Measurements from ENCODE around the gene UPF3B. TPM values are rescaled to one million over a fixed set of nuclear protein-coding genes. Genes with fewer than 3 reads are reported as not detected.

UPF3B gene
- total and polyA plus RNA-seq, 7 donors, result 6.5 to 13.2 (median 10.7) TPM

GRCh38 chrX:119878740-119879139, 26.0 kb upstream of the UPF3B start:
- Histone ChIP-seq H3K27ac (no peak overlapping the region), H3K27me3 (no peaks in the 10 kb centered on the region), H3K4me1 (no peaks in the 10 kb centered on the region), H3K36me3 (peaks cover 0 to 25% (median 3%) of the 10 kb centered on the region in 4 donors), H3K9me3 (no peaks in the 10 kb centered on the region), H3K4me3 (no peak overlapping the region)
- no peak for DNase-seq
- TF ChIP-seq EP300 (IDR thresholded peaks at IDR 0.05) (no peak), POLR2A (IDR thresholded peaks at IDR 0.05) (no peak), POLR2AphosphoS5 (IDR thresholded peaks at IDR 0.05) (no peak), CTCF (IDR thresholded peaks at IDR 0.05) (no peak)
- 66 to 73% methylated on average over 2 of the region's 2 CpGs for WGBS, 2 donors
- intact Hi-C loops (cut with DNase I), result loop anchor here (10.0 kb wide), 1 partner anchor 184 kb away; the partner anchor contains the start of gene SEPTIN6

- Histone ChIP-seq H3K36me3 (peaks cover 0 to 20% (median 3%) of the 10 kb centered on the region in 4 donors), H3K27me3 (no peaks in the 10 kb centered on the region), H3K4me3 (peak within 1 kb of the TSS; percentile 38 to 65 (median 61)), H3K4me1 (peaks cover 0 to 17% (median 7%) of the 10 kb centered on the region in 4 donors), H3K9me3 (no peaks in the 10 kb centered on the region), H3K27ac (peak within 1 kb of the TSS; percentile 91 to 96 (median 94))
- intact Hi-C loops (cut with DNase I), result loop anchor here (2.0 to 10.0 kb wide), 3 partner anchors 19 to 177 kb away; partner anchors contain the start of genes RPL39, SEPTIN6 and UPF3B
- DNase-seq, result peak; percentile 92
- WGBS, 2 donors, result 0% methylated on average over 62 of the region's 62 CpGs
- TF ChIP-seq POLR2A (IDR thresholded peaks at IDR 0.05) (peak; percentile 67 to 76), POLR2AphosphoS5 (IDR thresholded peaks at IDR 0.05) (peak; percentile 80 to 91 (median 88)), CTCF (IDR thresholded peaks at IDR 0.05) (no peak), EP300 (IDR thresholded peaks at IDR 0.05) (peak in 1 of 4 donors; percentile 34)
Observed at GRCh38 chrX:119871599-119872395, 19.0 kb upstream of the UPF3B start, which contains the start of the genes NDUFA1 and RNF113A. NDUFA1 (plus strand) TSS chrX:119871832; CDS start chrX:119871912, 80 bp downstream. RNF113A (minus strand) TSS chrX:119871733; CDS start chrX:119871613, 120 bp downstream.

- no peak for DNase-seq
- intact Hi-C loops (cut with DNase I), result loop anchor here (2.0 to 10.0 kb wide), 2 partner anchors 18 to 176 kb away; partner anchors contain the start of genes SEPTIN6 and UPF3B
- no peak for TF ChIP-seq CTCF (IDR thresholded peaks at IDR 0.05)
Observed at GRCh38 chrX:119871245-119871598, 18.5 kb upstream of the UPF3B start.

GRCh38 chrX:119870626-119871131, 17.9 kb upstream of the UPF3B start:
- peaks cover 0 to 9% (median under 1%) of the 10 kb centered on the region in 4 donors for H3K36me3 ChIP-seq
- peak overlapping the region; percentile 38 to 65 (median 61) for H3K4me3 ChIP-seq
- peak overlapping the region; percentile 91 to 96 (median 94) for H3K27ac ChIP-seq
- intact Hi-C loops (cut with DNase I), result loop anchor here (2.0 to 10.0 kb wide), 2 partner anchors 18 to 176 kb away; partner anchors contain the start of genes SEPTIN6 and UPF3B
- peaks cover 0 to 17% (median 7%) of the 10 kb centered on the region in 4 donors for H3K4me1 ChIP-seq
- H3K9me3 ChIP-seq, result no peaks in the 10 kb centered on the region
- no peaks in the 10 kb centered on the region for H3K27me3 ChIP-seq
- no peak for TF ChIP-seq POLR2A (IDR thresholded peaks at IDR 0.05)
- TF ChIP-seq EP300 (IDR thresholded peaks at IDR 0.05), result no peak
- TF ChIP-seq POLR2AphosphoS5 (IDR thresholded peaks at IDR 0.05), result no peak
- no peak for TF ChIP-seq CTCF (IDR thresholded peaks at IDR 0.05)
- 0 to 1% methylated on average over 25 of the region's 25 CpGs for WGBS, 2 donors
- peak; percentile 52 for DNase-seq

More at GRCh38 chrX:119871245-119871598, 18.5 kb upstream of the UPF3B start:
- H3K4me3 ChIP-seq, result peak overlapping the region; percentile 38 to 65 (median 61)
- H3K27ac ChIP-seq, result peak overlapping the region; percentile 91 to 96 (median 94)
- WGBS, 2 donors, result 0 to 1% methylated on average over 26 of the region's 26 CpGs
- H3K4me1 ChIP-seq, result peaks cover 0 to 17% (median 7%) of the 10 kb centered on the region in 4 donors
- no peaks in the 10 kb centered on the region for H3K27me3 ChIP-seq
- H3K9me3 ChIP-seq, result no peaks in the 10 kb centered on the region
- H3K36me3 ChIP-seq, result peaks cover 0 to 14% (median 3%) of the 10 kb centered on the region in 4 donors

Measured in sigmoid colon (tissue), 7 donors.